Rectal smooth muscle tissue (tissue), 1 donor: ENCODE results near the gene MCRIP2.
A peak's percentile ranks its signal among the peaks of the same experiment; 100 is the strongest.
"Not testable (repeated sequence)": the region's sequence is repeated elsewhere in the genome, so short reads cannot be mapped to it uniquely, and the experiment has no call there.

Experiments used
- H3K27ac ChIP-seq: one replicate; pipeline ENCODE4 v1.7.0; 2013; ENCODE audit warnings: low read depth, low read length, inconsistent platforms
- H3K27me3 ChIP-seq: one replicate; pipeline ENCODE4 v1.7.0; 2013; ENCODE audit warnings: low read length; ENCODE audit not compliant: control insufficient read depth, insufficient read depth
- H3K36me3 ChIP-seq: one replicate; pipeline ENCODE4 v1.7.0; 2013; ENCODE audit warnings: low read length; ENCODE audit not compliant: control insufficient read depth, insufficient read depth
- H3K4me1 ChIP-seq: one replicate; pipeline ENCODE4 v1.7.0; 2013; ENCODE audit warnings: low read length; ENCODE audit not compliant: control insufficient read depth, insufficient read depth
- H3K4me3 ChIP-seq: one replicate; pipeline ENCODE4 v1.7.0; 2013; ENCODE audit warnings: low read length
- H3K9ac ChIP-seq: one replicate; pipeline ENCODE4 v1.7.0; 2013; ENCODE audit warnings: low read length

Gene MCRIP2

DNA sequence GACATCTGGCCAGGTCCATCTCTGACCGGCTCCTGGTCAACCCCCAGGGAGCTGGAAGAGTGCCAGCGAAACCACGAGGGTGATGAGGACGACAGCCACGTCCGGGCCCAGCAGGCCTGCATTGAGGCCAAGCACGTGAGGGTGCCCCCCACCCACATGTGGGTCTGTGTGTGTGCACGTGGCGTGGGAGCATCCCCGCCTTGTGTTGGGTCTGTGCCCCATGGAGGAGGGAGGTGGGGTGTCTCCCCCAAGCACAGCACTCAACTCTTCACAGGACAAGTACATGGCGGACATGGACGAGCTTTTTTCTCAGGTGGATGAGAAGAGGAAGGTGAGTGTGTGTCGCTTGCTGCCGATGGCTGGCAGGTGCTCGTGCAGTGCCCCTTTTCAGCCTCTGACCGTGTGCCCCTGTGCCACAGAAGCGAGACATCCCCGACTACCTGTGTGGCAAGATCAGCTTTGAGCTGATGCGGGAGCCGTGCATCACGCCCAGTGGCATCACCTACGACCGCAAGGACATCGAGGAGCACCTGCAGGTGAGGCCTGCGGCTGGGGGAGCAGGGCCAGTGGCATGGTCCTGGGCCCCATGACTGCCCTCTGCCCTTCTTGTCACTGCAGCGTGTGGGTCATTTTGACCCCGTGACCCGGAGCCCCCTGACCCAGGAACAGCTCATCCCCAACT lies 40.3 kb downstream of the MCRIP2 start:
- no peak overlapping the region for H3K9ac ChIP-seq
- no peak overlapping the region for H3K27ac ChIP-seq
- H3K4me3 ChIP-seq = peak overlapping the region; percentile 66
- H3K36me3 ChIP-seq = peaks cover 15% of the 10 kb centered on the region
- H3K27me3 ChIP-seq = no peaks in the 10 kb centered on the region
- H3K4me1 ChIP-seq = peaks cover 15% of the 10 kb centered on the region

DNA sequence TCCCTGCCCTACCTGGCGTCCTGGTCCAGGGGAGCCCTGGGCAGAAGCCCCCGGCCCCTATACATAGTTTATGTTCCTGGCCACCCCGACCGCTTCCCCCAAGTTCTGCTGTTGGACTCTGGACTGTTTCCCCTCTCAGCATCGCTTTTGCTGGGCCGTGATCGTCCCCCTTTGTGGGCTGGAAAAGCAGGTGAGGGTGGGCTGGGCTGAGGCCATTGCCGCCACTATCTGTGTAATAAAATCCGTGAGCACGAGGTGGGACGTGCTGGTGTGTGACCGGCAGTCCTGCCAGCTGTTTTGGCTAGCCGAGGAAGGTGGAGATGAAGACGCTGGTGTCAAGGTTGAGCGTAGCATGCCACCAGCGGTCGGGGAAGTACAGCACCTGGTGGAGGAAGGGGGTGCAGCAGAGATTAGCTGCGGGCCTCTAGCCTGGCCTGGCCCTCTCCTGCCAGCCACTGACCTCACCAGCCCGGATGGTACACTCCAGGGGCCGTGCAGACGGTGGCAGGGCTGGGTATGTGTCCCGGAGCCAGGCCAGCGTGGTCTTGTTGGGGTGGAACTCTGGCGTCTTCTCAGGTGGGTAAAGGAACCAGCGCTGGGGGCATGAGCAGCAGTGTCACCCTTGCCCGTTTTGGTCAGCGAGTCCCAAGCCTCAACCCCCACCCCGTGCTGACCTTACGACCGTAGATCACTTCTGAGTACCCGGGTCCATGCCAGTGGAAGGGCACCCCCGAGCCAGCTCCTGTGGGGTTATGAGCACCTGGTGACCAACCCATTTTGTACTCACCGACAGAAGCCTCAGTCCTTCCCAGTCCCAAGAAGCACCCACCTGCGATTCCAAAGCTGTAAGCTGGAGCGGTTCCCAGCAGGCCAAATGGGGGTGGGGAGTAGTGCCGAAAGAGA lies 41.1 kb downstream of the MCRIP2 start:
- Histone ChIP-seq H3K27ac (no peak overlapping the region), H3K36me3 (peaks cover 18% of the 10 kb centered on the region), H3K27me3 (no peaks in the 10 kb centered on the region), H3K4me1 (peaks cover 15% of the 10 kb centered on the region), H3K9ac (no peak overlapping the region), H3K4me3 (no peak overlapping the region)

DNA sequence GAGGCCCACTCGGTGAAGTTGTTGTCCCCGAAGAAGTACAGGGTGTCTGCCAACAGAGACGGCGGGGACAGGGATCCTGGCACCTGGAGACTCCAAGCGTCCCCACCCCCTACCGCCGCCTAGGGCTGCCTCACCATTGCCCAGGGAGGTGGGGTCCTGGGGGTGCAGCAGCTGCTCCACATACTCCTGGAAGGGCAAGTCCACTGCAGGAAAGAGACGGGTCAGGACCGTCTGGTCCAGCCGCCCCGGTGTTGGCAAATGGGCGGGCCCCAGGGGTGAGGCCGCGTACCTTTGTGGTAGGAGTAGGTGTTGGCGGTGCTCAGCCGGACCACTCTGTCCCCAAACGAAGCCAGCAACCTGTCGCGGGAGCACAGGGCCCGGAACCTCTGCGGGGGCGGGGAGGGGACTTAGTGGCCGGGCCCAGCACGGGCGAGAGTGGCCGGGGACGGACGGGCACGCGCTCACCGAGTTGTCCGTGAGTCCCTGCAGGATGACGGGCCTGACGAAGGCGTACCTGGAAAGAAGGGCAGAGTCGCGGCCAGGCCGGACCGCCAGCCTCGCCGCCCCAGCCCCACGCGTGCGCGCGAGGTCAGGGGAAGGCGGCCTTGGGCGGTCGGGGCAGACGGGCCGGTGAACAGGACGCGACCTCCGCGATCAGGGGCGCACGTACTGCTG lies 41.9 kb downstream of the MCRIP2 start:
- H3K9ac ChIP-seq = peak overlapping the region; percentile 49
- H3K4me3 ChIP-seq = peak overlapping the region; percentile 91
- H3K4me1 ChIP-seq = peaks cover 15% of the 10 kb centered on the region

DNA sequence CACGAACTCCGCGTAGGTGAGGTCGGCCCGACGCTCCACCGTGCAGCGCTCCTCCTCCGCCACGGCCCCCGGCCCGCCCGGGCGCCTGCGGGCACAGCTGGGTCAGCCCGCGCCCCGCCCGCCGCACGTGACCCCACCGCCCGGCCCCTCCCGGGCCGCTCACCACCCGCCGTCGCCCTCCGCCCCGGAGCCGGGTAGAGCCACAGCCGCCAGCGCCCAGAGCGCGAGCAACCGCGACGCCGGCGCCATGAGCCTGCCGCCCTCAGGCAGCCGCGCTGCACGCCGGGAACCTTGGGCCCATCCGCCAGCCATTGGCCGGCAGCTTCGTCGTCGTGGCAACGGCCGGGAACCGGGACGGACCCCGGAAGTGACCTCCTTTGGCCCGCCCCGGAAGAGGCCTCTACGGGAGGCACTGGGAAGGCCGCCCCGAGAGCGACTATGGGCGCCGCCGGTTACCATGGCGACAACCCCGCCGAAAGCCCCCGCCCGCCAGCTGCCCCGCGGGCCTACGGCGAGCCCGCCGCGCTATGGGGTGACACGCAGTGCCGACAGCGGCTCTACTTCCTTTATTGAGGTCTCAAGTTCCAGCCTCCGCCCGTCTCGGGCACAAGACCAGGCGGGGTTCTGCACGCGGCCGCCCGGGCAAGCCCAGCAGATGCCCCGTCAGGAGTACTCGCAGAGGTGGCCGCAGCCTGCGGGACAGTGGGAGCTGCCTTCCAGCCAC lies 42.6 kb downstream of the MCRIP2 start, which contains the start of gene JMJD8:
Gene JMJD8, minus strand, starts transcription at position 264 of the 724 bp plus-strand sequence. Its CDS starts 15 bp downstream, at position 249.
- peaks cover 18% of the 10 kb centered on the region for H3K36me3 ChIP-seq
- H3K4me1 ChIP-seq = peaks cover 15% of the 10 kb centered on the region
- peak within 1 kb of the TSS; percentile 49 for H3K9ac ChIP-seq
- H3K4me3 ChIP-seq = peak within 1 kb of the TSS; percentile 91
- peak within 1 kb of the TSS; percentile 66 for H3K27ac ChIP-seq
- H3K27me3 ChIP-seq = no peaks in the 10 kb centered on the region

More for the DNA sequence above, 41.9 kb downstream of the MCRIP2 start:
- H3K27ac ChIP-seq = peak overlapping the region; percentile 32
- no peaks in the 10 kb centered on the region for H3K27me3 ChIP-seq
- peaks cover 18% of the 10 kb centered on the region for H3K36me3 ChIP-seq

- Histone ChIP-seq H3K4me1 (peaks cover 19% of the 10 kb centered on the region), H3K27ac (no peak overlapping the region), H3K9ac (no peak overlapping the region), H3K4me3 (peak overlapping the region; percentile 8), H3K36me3 (peaks cover 18% of the 10 kb centered on the region), H3K27me3 (no peaks in the 10 kb centered on the region)
Measured at GRCh38 chr16:684961-685696, 43.5 kb downstream of the MCRIP2 start.

DNA sequence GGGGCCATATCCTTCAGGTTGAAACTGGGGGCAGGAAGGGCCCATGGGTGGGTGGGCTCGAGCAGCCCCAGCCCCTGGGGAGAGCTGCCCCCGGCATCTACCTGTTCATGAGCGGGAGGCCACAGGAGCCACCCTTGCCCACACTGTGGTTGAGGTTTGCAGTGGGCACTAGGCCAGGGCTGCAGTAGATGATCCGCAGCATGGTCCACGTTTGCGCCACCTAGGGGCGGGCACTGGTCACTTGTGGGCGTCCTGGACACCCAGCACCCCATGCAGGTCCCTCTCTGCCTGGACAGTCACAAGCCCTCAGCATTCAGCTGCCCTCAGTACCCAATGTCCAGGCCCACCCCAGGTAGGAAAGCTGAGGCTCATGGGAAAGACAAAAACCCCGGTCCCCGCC lies 44.3 kb downstream of the MCRIP2 start:
- Histone ChIP-seq H3K27ac (no peak overlapping the region), H3K9ac (no peak overlapping the region), H3K27me3 (no peaks in the 10 kb centered on the region), H3K4me3 (no peak overlapping the region), H3K4me1 (peaks cover 16% of the 10 kb centered on the region), H3K36me3 (peaks cover 18% of the 10 kb centered on the region)

GRCh38 chr16:686459-687260 lies 45.0 kb downstream of the MCRIP2 start:
- Histone ChIP-seq H3K4me1 (peaks cover 10% of the 10 kb centered on the region), H3K9ac (no peak overlapping the region), H3K27me3 (no peaks in the 10 kb centered on the region), H3K36me3 (peaks cover 13% of the 10 kb centered on the region), H3K4me3 (no peak overlapping the region), H3K27ac (no peak overlapping the region)

- Histone ChIP-seq H3K36me3 (peaks cover 5% of the 10 kb centered on the region), H3K27me3 (no peaks in the 10 kb centered on the region), H3K4me3 (no peak overlapping the region), H3K27ac (no peak overlapping the region), H3K9ac (no peak overlapping the region), H3K4me1 (peaks cover 9% of the 10 kb centered on the region)
Measured at GRCh38 chr16:687499-687898, 45.9 kb downstream of the MCRIP2 start.

DNA sequence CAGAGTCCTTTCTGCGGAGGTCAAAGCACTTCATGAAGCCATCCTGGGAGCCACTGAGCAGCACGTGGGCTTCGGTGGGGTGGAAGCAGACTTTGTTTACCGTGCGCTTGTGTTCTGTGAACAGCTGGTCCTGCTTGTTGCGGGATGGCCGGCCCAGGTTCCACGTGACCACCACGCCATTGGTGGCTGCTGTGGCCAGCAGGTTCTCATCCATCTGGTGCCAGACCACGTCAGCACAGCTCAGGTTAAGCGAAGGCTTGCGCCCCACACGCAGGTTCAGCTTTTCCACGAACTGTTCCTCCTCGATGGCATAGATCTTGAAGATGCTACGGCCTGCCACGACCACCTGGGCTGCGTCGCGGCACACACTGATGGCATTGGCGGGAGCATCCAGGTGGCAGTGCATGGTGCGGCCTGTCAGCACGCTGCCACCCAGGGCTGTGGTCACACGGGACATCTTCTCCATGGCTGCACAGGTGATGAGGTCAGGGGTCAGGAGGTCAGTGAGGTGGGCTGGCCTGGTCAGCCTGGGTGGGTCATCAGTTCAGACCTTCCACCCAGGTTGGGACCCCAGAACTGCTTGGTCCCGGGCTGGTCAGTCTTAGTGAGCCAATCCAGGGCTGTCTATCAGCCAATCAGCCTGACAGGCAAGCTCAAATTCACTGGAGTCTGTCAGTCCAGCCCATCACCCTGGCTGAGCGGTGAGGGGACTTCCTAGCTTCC lies 47.7 kb downstream of the MCRIP2 start:
- Histone ChIP-seq H3K27ac (peak overlapping the region; percentile 80), H3K9ac (peak overlapping the region; percentile 83), H3K4me1 (peaks cover 5% of the 10 kb centered on the region), H3K27me3 (peaks cover 5% of the 10 kb centered on the region), H3K36me3 (peaks cover 3% of the 10 kb centered on the region), H3K4me3 (peak overlapping the region; percentile 93)

GRCh38 chr16:691242-691641 lies 49.6 kb downstream of the MCRIP2 start:
- not testable (repeated sequence) for H3K4me1 ChIP-seq, H3K36me3 ChIP-seq, H3K27ac ChIP-seq, H3K4me3 ChIP-seq, H3K9ac ChIP-seq
- H3K27me3 ChIP-seq = peaks cover 12% of the 10 kb centered on the region
